Measurements from ENCODE around the gene AK8. TPM values are rescaled to one million over a fixed set of nuclear protein-coding genes. Genes with fewer than 3 reads are reported as not detected.

The AK8 gene
- total and polyA plus RNA-seq, 12 donors, result 0.09 to 1.0 (median 0.21) TPM; not detected in 6

DNA sequence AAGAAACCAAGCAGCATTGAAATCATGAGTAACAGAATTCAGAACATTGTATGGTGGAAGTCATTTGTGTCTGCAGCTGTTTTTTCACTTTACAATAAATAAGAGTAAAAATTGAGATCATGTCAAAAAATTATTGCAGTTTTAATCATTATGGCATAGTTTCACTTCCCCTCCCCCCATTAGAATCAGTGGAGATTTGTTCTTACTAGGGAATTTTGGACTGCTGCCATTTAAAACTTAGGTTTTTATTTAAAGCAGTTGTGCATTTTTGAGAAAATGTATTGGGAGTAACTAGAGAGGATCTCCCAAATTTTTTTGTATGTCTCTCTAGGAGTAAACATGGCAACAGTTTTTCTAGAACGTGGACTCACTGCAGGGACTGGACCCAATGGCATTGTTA lies 187.4 kb downstream of the AK8 start:
- no peaks in the 10 kb centered on the region for H3K4me1 ChIP-seq
- WGBS, 2 donors, result 78% methylated on average over 1 of the region's 1 CpG
- no peak overlapping the region for H3K4me3 ChIP-seq
- intact Hi-C loops (cut with DNase I), result loop anchor here in 3 of 10 donors (10.0 kb wide), 1 partner anchor 104 kb away; no protein-coding TSS in a partner anchor
- H3K9me3 ChIP-seq, result peaks cover 0 to under 1% (median 0%) of the 10 kb centered on the region in 11 donors
- no peaks in the 10 kb centered on the region for H3K27me3 ChIP-seq
- peaks cover 0 to 70% (median 13%) of the 10 kb centered on the region in 9 donors for H3K36me3 ChIP-seq
- TF ChIP-seq, protein P1, sequence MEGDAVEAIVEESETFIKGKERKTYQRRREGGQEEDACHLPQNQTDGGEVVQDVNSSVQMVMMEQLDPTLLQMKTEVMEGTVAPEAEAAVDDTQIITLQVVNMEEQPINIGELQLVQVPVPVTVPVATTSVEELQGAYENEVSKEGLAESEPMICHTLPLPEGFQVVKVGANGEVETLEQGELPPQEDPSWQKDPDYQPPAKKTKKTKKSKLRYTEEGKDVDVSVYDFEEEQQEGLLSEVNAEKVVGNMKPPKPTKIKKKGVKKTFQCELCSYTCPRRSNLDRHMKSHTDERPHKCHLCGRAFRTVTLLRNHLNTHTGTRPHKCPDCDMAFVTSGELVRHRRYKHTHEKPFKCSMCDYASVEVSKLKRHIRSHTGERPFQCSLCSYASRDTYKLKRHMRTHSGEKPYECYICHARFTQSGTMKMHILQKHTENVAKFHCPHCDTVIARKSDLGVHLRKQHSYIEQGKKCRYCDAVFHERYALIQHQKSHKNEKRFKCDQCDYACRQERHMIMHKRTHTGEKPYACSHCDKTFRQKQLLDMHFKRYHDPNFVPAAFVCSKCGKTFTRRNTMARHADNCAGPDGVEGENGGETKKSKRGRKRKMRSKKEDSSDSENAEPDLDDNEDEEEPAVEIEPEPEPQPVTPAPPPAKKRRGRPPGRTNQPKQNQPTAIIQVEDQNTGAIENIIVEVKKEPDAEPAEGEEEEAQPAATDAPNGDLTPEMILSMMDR (IDR thresholded peaks at IDR 0.05), result no peak
- no peak for DNase-seq
- H3K27ac ChIP-seq, result no peak overlapping the region
- no peak for ATAC-seq

DNA sequence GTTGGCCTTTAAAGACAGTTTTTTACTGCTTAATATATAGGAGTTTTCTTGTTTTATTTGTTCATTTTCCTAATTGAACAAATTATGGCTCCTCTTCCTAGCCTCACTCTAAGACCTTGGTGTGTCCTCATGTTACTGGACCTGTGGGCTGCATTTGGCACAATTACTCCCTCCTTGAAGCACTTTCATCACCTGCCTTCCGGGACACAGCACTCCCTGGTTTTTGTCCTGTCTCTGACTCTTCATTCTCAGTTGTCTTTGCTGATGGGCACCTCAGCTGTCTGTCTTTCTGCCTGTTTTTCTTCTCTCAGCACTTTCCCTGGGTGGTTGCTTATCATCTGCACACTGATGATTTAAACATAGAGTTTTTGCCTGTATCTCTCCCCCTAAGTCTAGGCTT lies 194.2 kb downstream of the AK8 start:
- DNase-seq (peak in 1 of 2 donors; percentile 6), ATAC-seq (peak in 5 of 8 donors; percentile 28 to 65 (median 59))
- Histone ChIP-seq H3K27ac (peak overlapping the region in 1 of 10 donors; percentile 20), H3K4me3 (no peak overlapping the region), H3K9me3 (no peaks in the 10 kb centered on the region), H3K27me3 (no peaks in the 10 kb centered on the region), H3K4me1 (peaks cover 0 to 4% (median 0%) of the 10 kb centered on the region in 9 donors), H3K36me3 (peaks cover 0 to 84% (median 23%) of the 10 kb centered on the region in 9 donors)
- intact Hi-C loops (cut with DNase I), result no loop called here
- TF ChIP-seq, protein P1 (IDR thresholded peaks at IDR 0.05), result no peak
- 48 to 64% methylated on average over 1 of the region's 1 CpG for whole genome bisulfite sequencing, 2 donors

DNA sequence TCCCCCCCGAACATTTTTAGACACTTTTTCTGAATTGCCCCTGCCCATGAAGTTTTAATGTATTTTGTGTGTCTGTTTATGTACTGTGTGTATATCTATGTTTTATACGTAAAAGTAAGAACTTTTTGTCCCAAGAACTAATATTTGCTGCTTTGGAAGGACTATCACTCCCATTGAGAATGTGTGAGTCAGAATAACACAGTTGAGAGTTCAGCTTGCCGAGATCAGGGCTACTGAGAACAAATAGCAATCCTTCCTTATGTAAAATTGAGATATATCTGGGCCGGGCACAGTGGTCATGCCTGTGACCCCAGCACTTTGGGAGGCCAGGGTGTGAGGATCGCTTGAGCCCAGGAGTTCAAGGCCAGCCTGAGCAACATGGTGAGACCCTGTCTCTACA lies 196.5 kb downstream of the AK8 start:
- Histone ChIP-seq H3K9me3 (no peaks in the 10 kb centered on the region), H3K36me3 (peaks cover 0 to 74% (median 33%) of the 10 kb centered on the region in 9 donors), H3K4me1 (peaks cover 0 to 4% (median 0%) of the 10 kb centered on the region in 9 donors), H3K4me3 (no peak overlapping the region), H3K27me3 (no peaks in the 10 kb centered on the region), H3K27ac (no peak overlapping the region)
- ATAC-seq, result no peak
- no peak for DNase-seq
- WGBS, 2 donors, result 78 to 92% methylated on average over 5 of the region's 5 CpGs
- intact Hi-C loops (cut with DNase I), result no loop called here
- TF ChIP-seq, protein P1 (IDR thresholded peaks at IDR 0.05), result no peak

DNA sequence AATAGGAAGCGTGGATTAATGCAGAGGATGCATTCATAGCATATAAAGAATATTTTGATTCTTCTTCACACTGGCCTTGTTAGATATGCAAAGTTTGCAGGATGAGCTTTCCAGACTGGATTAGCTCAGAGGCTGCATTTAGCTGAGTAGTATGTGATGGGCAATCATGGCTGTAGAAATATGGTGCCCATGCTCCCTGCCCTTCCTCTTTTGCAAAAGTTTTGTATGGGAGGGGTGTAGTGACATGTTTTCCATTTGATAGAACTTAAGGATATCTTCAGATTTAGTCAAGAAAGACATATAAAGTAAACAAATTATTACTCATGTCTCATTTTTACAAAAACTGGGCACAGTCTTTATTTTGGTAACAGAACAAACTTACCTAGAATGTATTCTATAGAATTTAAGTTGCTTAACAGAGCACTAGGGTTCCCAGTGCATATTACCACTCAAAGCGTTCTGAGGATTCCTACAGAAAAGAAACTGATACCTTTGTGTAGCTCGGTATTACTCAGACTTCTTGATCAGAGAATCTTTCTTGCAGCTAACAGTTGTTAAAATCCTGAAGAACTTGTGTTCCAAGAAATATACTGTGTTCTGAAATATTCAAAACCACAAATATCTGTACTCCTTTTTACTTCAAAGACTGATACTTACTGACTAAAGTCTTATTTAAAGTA lies 198.0 kb downstream of the AK8 start:
- DNase-seq, result no peak
- H3K27me3 ChIP-seq, result no peaks in the 10 kb centered on the region
- H3K4me3 ChIP-seq, result no peak overlapping the region
- WGBS, 2 donors, result 63 to 86% methylated on average over 3 of the region's 3 CpGs
- H3K27ac ChIP-seq, result no peak overlapping the region
- peaks cover 0 to 10% (median 0%) of the 10 kb centered on the region in 9 donors for H3K4me1 ChIP-seq
- H3K36me3 ChIP-seq, result peaks cover 0 to 59% (median 24%) of the 10 kb centered on the region in 9 donors
- intact Hi-C loops (cut with DNase I), result loop anchor here in 2 of 10 donors (10.0 kb wide), 2 partner anchors 115 to 125 kb away; no protein-coding TSS in a partner anchor
- ATAC-seq, result no peak
- no peaks in the 10 kb centered on the region for H3K9me3 ChIP-seq
- TF ChIP-seq, protein P1 (IDR thresholded peaks at IDR 0.05), result no peak
